ENCODE data around the gene RAB5IF. TPM values are rescaled to one million over a fixed set of nuclear protein-coding genes. Genes with fewer than 3 reads are reported as not detected.
A peak's percentile ranks its signal among the peaks of the same experiment; 100 is the strongest.
"Not testable (repeated sequence)": the region's sequence is repeated elsewhere in the genome, so short reads cannot be mapped to it uniquely, and the experiment has no call there.

RAB5IF gene, protein sequence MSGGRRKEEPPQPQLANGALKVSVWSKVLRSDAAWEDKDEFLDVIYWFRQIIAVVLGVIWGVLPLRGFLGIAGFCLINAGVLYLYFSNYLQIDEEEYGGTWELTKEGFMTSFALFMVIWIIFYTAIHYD
- 96.0 TPM for polyA plus RNA-seq (2013, experiment 1 of 2)
- 85.7 TPM for polyA plus RNA-seq (2013, experiment 2 of 2)

DNA sequence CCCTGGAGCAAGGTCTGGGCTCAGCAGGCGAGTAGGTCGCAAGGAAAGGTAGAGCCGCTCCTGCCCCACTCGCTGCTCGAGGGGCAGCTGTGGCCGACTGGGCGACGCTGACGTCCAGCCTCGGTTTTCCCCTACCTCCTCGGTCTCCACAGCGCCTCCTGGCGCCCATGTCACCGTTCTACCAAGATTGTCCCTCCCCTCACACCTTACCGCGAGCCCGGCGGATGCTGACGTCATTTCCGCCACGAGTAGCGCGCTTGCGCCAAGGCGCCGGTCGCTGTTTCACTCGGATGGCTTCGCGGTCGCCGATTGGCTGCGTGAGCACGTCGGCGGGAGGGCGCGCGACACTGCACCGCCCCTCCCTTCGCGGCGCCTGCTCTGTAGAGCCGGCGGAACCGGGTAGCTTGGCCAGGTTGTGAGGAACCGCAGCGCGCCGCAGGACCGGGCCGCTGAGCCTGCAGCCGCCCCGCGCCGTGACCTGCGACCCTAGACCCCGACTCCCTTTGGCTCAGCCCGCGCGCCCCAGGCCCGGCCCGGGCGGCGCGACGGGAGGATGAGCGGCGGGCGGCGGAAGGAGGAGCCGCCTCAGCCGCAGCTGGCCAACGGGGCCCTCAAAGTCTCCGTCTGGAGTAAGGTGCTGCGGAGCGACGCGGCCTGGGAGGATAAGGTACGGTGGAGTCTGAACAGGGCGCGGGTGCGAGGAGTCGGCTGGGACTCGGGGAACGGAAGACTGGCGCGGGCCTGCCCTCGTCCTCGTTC lies at the start of gene RAB5IF:
Gene RAB5IF, plus strand, starts transcription at position 381 of the 759 bp plus-strand sequence. Its CDS starts 173 bp downstream, at position 554.
- H3K4me1 ChIP-seq (ENCODE audit: control insufficient read depth, insufficient read depth, low read length, poor library complexity, severe bottlenecking): peaks cover 8% of the 10 kb centered on the region
- peak within 1 kb of the TSS; percentile 76 for H3K27ac ChIP-seq (ENCODE audit: low read depth, low read length, severe bottlenecking)
- H3K4me3 ChIP-seq (ENCODE audit: extremely low read depth, insufficient read depth, low read length, poor library complexity, severe bottlenecking): peak within 1 kb of the TSS; percentile 95
- WGBS, 2 experiments (ENCODE audit: insufficient coverage in 2 of 2): 0 to 1% methylated on average over 65 to 85 of the region's 90 CpGs
- peaks cover 31% of the 10 kb centered on the region for H3K36me3 ChIP-seq (ENCODE audit: control insufficient read depth, insufficient read depth, low read length)
- H3K9me3 ChIP-seq (ENCODE audit: control insufficient read depth, low read length): no peaks in the 10 kb centered on the region

DNA sequence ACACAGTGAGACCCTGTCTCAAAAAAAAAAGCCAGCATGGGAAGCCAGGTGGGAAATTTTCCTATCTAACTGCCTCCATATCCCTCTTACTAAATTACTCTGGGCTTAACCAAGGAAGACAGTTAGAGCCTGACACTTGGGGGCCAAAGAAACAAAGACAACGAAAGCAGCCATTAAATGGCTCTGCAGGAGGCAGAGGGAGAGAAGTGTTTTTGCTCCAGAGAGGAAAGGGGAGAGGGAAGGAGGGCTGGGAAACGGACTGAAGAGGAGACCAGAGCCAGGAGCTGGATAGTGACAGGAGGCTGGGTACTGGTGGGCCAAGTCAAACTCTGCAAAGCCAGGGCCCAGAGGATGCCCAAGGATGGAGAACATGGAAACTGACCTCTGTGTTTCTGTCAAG lies 42.9 kb upstream of the RAB5IF start:
- 39 to 50% methylated on average over 2 of the region's 2 CpGs for WGBS, 2 experiments (ENCODE audit: insufficient coverage in 2 of 2)
- Histone ChIP-seq H3K4me3 (ENCODE audit: extremely low read depth, insufficient read depth, low read length, poor library complexity, severe bottlenecking) (no peak overlapping the region), H3K4me1 (ENCODE audit: control insufficient read depth, insufficient read depth, low read length, poor library complexity, severe bottlenecking) (no peaks in the 10 kb centered on the region), H3K27ac (ENCODE audit: low read depth, low read length, severe bottlenecking) (no peak overlapping the region), H3K9me3 (ENCODE audit: control insufficient read depth, low read length) (peaks cover 9% of the 10 kb centered on the region), H3K36me3 (ENCODE audit: control insufficient read depth, insufficient read depth, low read length) (peaks cover 2% of the 10 kb centered on the region)

- WGBS, 2 experiments (ENCODE audit: insufficient coverage in 2 of 2): 100% methylated on average over 1 of the region's 1 CpG; no CpG with 5 or more reads in 1 of the 2 experiments
- Histone ChIP-seq H3K9me3 (ENCODE audit: control insufficient read depth, low read length) (peaks cover 9% of the 10 kb centered on the region), H3K4me3 (ENCODE audit: extremely low read depth, insufficient read depth, low read length, poor library complexity, severe bottlenecking) (no peak overlapping the region), H3K36me3 (ENCODE audit: control insufficient read depth, insufficient read depth, low read length) (peaks cover 2% of the 10 kb centered on the region), H3K27ac (ENCODE audit: low read depth, low read length, severe bottlenecking) (no peak overlapping the region), H3K4me1 (ENCODE audit: control insufficient read depth, insufficient read depth, low read length, poor library complexity, severe bottlenecking) (no peaks in the 10 kb centered on the region)
Observed at GRCh38 chr20:36563374-36563773, 42.2 kb upstream of the RAB5IF start.

DNA sequence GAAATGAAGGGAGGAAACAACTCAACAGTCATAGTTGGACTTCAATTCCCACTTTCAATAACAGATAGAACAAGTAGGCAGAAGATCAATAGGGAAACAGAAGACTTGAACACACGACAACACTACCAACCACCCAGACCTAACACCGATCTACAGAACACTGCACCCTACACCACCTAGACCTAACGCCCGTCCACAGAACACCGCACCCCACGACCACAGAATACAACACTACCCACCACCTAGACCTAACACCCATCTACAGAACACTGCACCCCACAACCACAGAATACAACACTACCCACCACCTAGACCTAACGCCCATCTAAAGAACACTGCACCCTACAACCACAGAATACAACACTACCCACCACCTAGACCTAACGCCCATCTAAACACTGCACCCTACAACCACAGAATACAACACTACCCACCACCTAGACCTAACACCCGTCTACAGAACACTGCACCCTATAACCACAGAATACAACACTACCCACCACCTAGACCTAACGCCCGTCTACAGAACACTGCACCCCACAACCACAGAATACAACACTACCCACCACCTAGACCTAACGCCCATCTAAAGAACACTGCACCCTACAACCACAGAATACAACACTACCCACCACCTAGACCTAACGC lies 41.4 kb upstream of the RAB5IF start:
- not testable (repeated sequence) for H3K9me3 ChIP-seq (ENCODE audit: control insufficient read depth, low read length); H3K4me3 ChIP-seq (ENCODE audit: extremely low read depth, insufficient read depth, low read length, poor library complexity, severe bottlenecking); H3K36me3 ChIP-seq (ENCODE audit: control insufficient read depth, insufficient read depth, low read length); H3K27ac ChIP-seq (ENCODE audit: low read depth, low read length, severe bottlenecking); H3K4me1 ChIP-seq (ENCODE audit: control insufficient read depth, insufficient read depth, low read length, poor library complexity, severe bottlenecking)
- 77 to 97% methylated on average over 3 to 8 of the region's 13 CpGs for WGBS, 2 experiments (ENCODE audit: insufficient coverage in 2 of 2)

GRCh38 chr20:36564726-36565121 lies 40.9 kb upstream of the RAB5IF start:
- WGBS, 2 experiments (ENCODE audit: insufficient coverage in 2 of 2): 89 to 93% methylated on average over 3 to 6 of the region's 6 CpGs
- not testable (repeated sequence) for H3K27ac ChIP-seq (ENCODE audit: low read depth, low read length, severe bottlenecking); H3K4me1 ChIP-seq (ENCODE audit: control insufficient read depth, insufficient read depth, low read length, poor library complexity, severe bottlenecking)

DNA sequence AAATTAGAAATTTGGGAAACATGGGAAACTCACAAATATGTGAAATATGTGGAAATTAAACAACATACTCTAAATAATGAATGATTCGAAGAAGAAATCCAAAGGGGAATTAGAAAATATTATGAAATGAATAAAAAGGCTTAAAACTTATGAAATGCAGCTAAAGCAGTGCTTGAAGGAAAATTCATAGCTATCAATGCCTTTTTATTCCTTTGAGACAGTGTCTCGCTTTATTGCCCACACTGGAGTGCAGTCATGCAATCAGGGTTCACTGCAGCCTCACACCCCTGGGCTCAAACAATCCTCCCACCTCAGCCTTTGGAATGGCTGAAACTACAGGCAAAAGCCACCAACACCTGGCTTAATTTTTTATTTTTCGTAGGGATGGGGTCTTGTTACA lies 40.1 kb upstream of the RAB5IF start:
- Histone ChIP-seq H3K4me3 (ENCODE audit: extremely low read depth, insufficient read depth, low read length, poor library complexity, severe bottlenecking) (no peak overlapping the region), H3K9me3 (ENCODE audit: control insufficient read depth, low read length) (peaks cover 9% of the 10 kb centered on the region), H3K36me3 (ENCODE audit: control insufficient read depth, insufficient read depth, low read length) (peaks cover 2% of the 10 kb centered on the region), H3K27ac (ENCODE audit: low read depth, low read length, severe bottlenecking) (no peak overlapping the region), H3K4me1 (ENCODE audit: control insufficient read depth, insufficient read depth, low read length, poor library complexity, severe bottlenecking) (peaks cover 4% of the 10 kb centered on the region)
- WGBS, 2 experiments (ENCODE audit: insufficient coverage in 2 of 2): 98 to 100% methylated on average over 2 to 3 of the region's 3 CpGs

More at GRCh38 chr20:36564726-36565121, 40.9 kb upstream of the RAB5IF start:
- H3K4me3 ChIP-seq (ENCODE audit: extremely low read depth, insufficient read depth, low read length, poor library complexity, severe bottlenecking); H3K9me3 ChIP-seq (ENCODE audit: control insufficient read depth, low read length); H3K36me3 ChIP-seq (ENCODE audit: control insufficient read depth, insufficient read depth, low read length): not testable (repeated sequence)

DNA sequence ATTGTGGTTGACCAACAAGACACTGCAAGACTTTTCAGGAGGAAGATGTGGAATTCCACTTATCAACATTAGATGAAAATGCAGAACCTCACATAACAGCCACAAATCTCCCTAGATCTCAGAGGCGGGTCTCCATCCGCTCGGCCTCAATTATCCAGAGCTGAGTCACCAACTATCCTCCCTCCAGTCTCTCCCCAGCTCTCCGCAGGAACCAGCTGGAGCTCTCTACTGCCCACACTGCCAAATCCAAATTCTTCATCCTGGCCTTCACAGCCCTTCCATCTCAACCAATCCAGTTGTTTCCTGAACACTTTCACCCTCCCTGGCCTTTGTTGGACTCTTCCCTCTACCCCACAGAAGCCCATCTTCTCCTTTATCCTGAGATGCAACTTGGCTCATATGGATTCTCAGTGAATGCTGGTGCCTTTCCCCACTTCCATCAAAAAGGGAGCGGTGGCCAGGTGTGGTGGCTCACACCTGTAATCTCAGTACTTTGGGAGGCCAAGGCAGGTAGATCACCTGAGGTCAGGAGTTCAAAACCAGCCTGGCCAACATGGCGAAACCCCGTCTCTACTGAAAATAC lies 35.6 kb upstream of the RAB5IF start:
- WGBS, 2 experiments (ENCODE audit: insufficient coverage in 2 of 2): 61 to 74% methylated on average over 5 to 7 of the region's 7 CpGs
- peaks cover 8% of the 10 kb centered on the region for H3K9me3 ChIP-seq (ENCODE audit: control insufficient read depth, low read length)
- no peak overlapping the region for H3K4me3 ChIP-seq (ENCODE audit: extremely low read depth, insufficient read depth, low read length, poor library complexity, severe bottlenecking)
- H3K36me3 ChIP-seq (ENCODE audit: control insufficient read depth, insufficient read depth, low read length): no peaks in the 10 kb centered on the region
- H3K4me1 ChIP-seq (ENCODE audit: control insufficient read depth, insufficient read depth, low read length, poor library complexity, severe bottlenecking): peaks cover 17% of the 10 kb centered on the region
- H3K27ac ChIP-seq (ENCODE audit: low read depth, low read length, severe bottlenecking): peak overlapping the region; percentile 10

- peaks cover 7% of the 10 kb centered on the region for H3K36me3 ChIP-seq (ENCODE audit: control insufficient read depth, insufficient read depth, low read length)
- no peaks in the 10 kb centered on the region for H3K9me3 ChIP-seq (ENCODE audit: control insufficient read depth, low read length)
- WGBS, 2 experiments (ENCODE audit: insufficient coverage in 2 of 2): 12 to 16% methylated on average over 12 to 13 of the region's 17 CpGs
- peak overlapping the region; percentile 93 for H3K27ac ChIP-seq (ENCODE audit: low read depth, low read length, severe bottlenecking)
- peak overlapping the region; percentile 97 for H3K4me3 ChIP-seq (ENCODE audit: extremely low read depth, insufficient read depth, low read length, poor library complexity, severe bottlenecking)
- peaks cover 21% of the 10 kb centered on the region for H3K4me1 ChIP-seq (ENCODE audit: control insufficient read depth, insufficient read depth, low read length, poor library complexity, severe bottlenecking)
Observed at GRCh38 chr20:36571564-36572504, 33.7 kb upstream of the RAB5IF start.

GRCh38 chr20:36572701-36573102 lies 32.9 kb upstream of the RAB5IF start:
- peak overlapping the region; percentile 97 for H3K4me3 ChIP-seq (ENCODE audit: extremely low read depth, insufficient read depth, low read length, poor library complexity, severe bottlenecking)
- H3K9me3 ChIP-seq (ENCODE audit: control insufficient read depth, low read length): no peaks in the 10 kb centered on the region
- H3K27ac ChIP-seq (ENCODE audit: low read depth, low read length, severe bottlenecking): peak overlapping the region; percentile 93
- WGBS, 2 experiments (ENCODE audit: insufficient coverage in 2 of 2): 6 to 9% methylated on average over 19 to 20 of the region's 20 CpGs
- peaks cover 13% of the 10 kb centered on the region for H3K36me3 ChIP-seq (ENCODE audit: control insufficient read depth, insufficient read depth, low read length)
- H3K4me1 ChIP-seq (ENCODE audit: control insufficient read depth, insufficient read depth, low read length, poor library complexity, severe bottlenecking): peaks cover 21% of the 10 kb centered on the region
